Common myeloid progenitor, CD34-positive (primary cell): Measurements from ENCODE around the gene CCDC102A.
"Not testable (repeated sequence)": the region's sequence is repeated elsewhere in the genome, so short reads cannot be mapped to it uniquely, and the experiment has no call there.

Source experiments
- CTCF ChIA-PET: fragments of 350-600 bp; sonication (Branson Sonifier 250); formaldehyde crosslinking; loops from one replicate; lab custom pipeline; 2021; ENCODE audit warnings: antibody characterized with exemption; lab: Charles Lee
- POLR2A ChIA-PET: fragments of 350-600 bp; sonication (Branson Sonifier 250); formaldehyde crosslinking; loops from one replicate; lab custom pipeline; 2021; ENCODE audit warnings: antibody characterized with exemption; lab: Charles Lee
- DNase-seq, 3 donors: peaks; one replicate each; pipeline versions ENCODE4 v3.0.0 to v3.0.0-alpha.2; 2013
- H3K27ac ChIP-seq, 2 experiments: 1 replicate in 1 of 2; 2 replicates in 1 of 2; pipeline ENCODE4 v1.7.0; 2013; ENCODE audit warnings: inconsistent platforms in 2 of 2, low read length in 2 of 2, mild to moderate bottlenecking in 2 of 2, low read depth in 1 of 2, moderate library complexity in 1 of 2; ENCODE audit not compliant: severe bottlenecking in 2 of 2, insufficient read depth in 1 of 2, poor library complexity in 1 of 2
- H3K27me3 ChIP-seq, 5 experiments: replicated peaks in 2 of 5; 1 replicate in 3 of 5; 2 replicates in 2 of 5; pipeline versions ENCODE4 v1.6.1 to v1.7.0; 2013; ENCODE audit warnings: low read length in 4 of 5, mild to moderate bottlenecking in 2 of 5, moderate library complexity in 2 of 5, inconsistent platforms in 1 of 5; ENCODE audit not compliant: insufficient read depth in 5 of 5, control insufficient read depth in 4 of 5
- H3K36me3 ChIP-seq, 4 experiments: 1 replicate in 2 of 4; 2 replicates in 2 of 4; pipeline versions ENCODE4 v1.6.1 to v1.7.0; 2013; ENCODE audit warnings: low read length in 3 of 4, control low read depth in 1 of 4, mild to moderate bottlenecking in 1 of 4; ENCODE audit not compliant: control insufficient read depth in 4 of 4, insufficient read depth in 4 of 4
- H3K4me1 ChIP-seq, 4 experiments: 1 replicate in 3 of 4; 2 replicates in 1 of 4; pipeline versions ENCODE4 v1.6.1 to v1.7.1; 2013; ENCODE audit warnings: low read length in 3 of 4, mild to moderate bottlenecking in 3 of 4, control low read depth in 1 of 4, inconsistent platforms in 1 of 4, moderate library complexity in 1 of 4; ENCODE audit not compliant: control insufficient read depth in 4 of 4, insufficient read depth in 4 of 4; ENCODE audit errors: control extremely low read depth in 1 of 4
- H3K4me3 ChIP-seq, 7 experiments: 1 replicate in 4 of 7; 2 replicates in 3 of 7; pipeline versions ENCODE4 v1.5.1 to v1.7.0; 2013; ENCODE audit warnings: mild to moderate bottlenecking in 7 of 7, low read length in 6 of 7, moderate library complexity in 6 of 7, inconsistent platforms in 2 of 7, low read depth in 2 of 7, control low read depth in 1 of 7; ENCODE audit not compliant: insufficient read depth in 4 of 7, control insufficient read depth in 1 of 7; ENCODE audit errors: extremely low read depth in 1 of 7
- H3K9me3 ChIP-seq, 5 experiments: 1 replicate in 4 of 5; 2 replicates in 1 of 5; pipeline versions ENCODE4 v1.6.1 to v1.7.1; 2013; ENCODE audit warnings: low read length in 4 of 5, mild to moderate bottlenecking in 2 of 5, inconsistent platforms in 1 of 5, low read depth in 1 of 5, moderate library complexity in 1 of 5; ENCODE audit not compliant: control insufficient read depth in 4 of 5, insufficient read depth in 2 of 5; ENCODE audit errors: control extremely low read depth in 1 of 5
- WGBS: methylation state at CpG from one replicate; pipeline ENCODE4 v1.1.5; 2013; ENCODE audit not compliant: insufficient coverage; 5-methylcytosine and 5-hydroxymethylcytosine counted together

CCDC102A gene

GRCh38 chr16:57570301-57571070, 34.1 kb upstream of the CCDC102A start:
- peaks cover 0 to 6% (median 0%) of the 10 kb centered on the region in 4 experiments for H3K4me1 ChIP-seq
- peaks cover 0 to 83% (median 36%) of the 10 kb centered on the region in 4 experiments for H3K36me3 ChIP-seq
- H3K27ac ChIP-seq = no peak overlapping the region
- no peak for DNase-seq
- ChIA-PET POLR2A (no interaction called here), CTCF (interaction anchor here (0.6 to 33.2 kb wide), 2 partner anchors 29 to 80 kb away, joined by 3 to 500 read pairs; no protein-coding TSS in a partner anchor)
- no peaks in the 10 kb centered on the region for H3K9me3 ChIP-seq
- H3K4me3 ChIP-seq = no peak overlapping the region
- H3K27me3 ChIP-seq = no peaks in the 10 kb centered on the region
- WGBS = over 99% methylated on average over 11 of the region's 16 CpGs

- Histone ChIP-seq H3K27me3 (no peaks in the 10 kb centered on the region), H3K4me3 (no peak overlapping the region), H3K4me1 (no peaks in the 10 kb centered on the region), H3K36me3 (peaks cover 0 to 84% (median 39%) of the 10 kb centered on the region in 4 experiments), H3K27ac (no peak overlapping the region), H3K9me3 (no peaks in the 10 kb centered on the region)
- WGBS = 84% methylated on average over 7 of the region's 7 CpGs
- DNase-seq = no peak
- ChIA-PET CTCF (no interaction called here), POLR2A (no interaction called here)
These were observed 33.1 kb upstream of the CCDC102A start for GRCh38 chr16:57569306-57569946.

DNA sequence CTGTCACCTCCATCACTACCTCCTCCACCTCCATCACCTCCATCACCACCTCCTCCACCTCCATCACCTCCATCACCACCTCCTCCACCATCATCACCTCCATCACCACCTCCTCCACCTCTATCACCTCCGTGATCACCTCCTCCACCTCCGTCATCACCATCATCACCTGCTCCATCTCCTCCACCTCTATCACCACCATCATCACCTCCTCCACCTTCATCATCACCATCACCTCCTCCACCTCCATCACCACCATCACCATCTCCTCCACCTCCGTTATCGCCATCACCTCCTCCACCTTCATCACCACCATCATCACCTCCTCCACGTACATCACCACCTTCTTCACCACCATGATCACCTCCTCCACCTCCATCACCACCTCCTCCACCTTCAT, 32.4 kb upstream of the CCDC102A start:
- peaks cover 0 to 83% (median 40%) of the 10 kb centered on the region in 4 experiments for H3K36me3 ChIP-seq
- H3K27me3 ChIP-seq, H3K4me1 ChIP-seq, DNase-seq, H3K4me3 ChIP-seq, H3K9me3 ChIP-seq, H3K27ac ChIP-seq, CTCF ChIA-PET, POLR2A ChIA-PET: not testable (repeated sequence)
- 100% methylated on average over 5 of the region's 5 CpGs for WGBS

GRCh38 chr16:57568173-57568678, 31.9 kb upstream of the CCDC102A start:
- H3K27me3 ChIP-seq = no peaks in the 10 kb centered on the region
- ChIA-PET POLR2A (no interaction called here), CTCF (no interaction called here)
- H3K27ac ChIP-seq = no peak overlapping the region
- H3K4me1 ChIP-seq = no peaks in the 10 kb centered on the region
- no peak for DNase-seq
- peaks cover 0 to 88% (median 41%) of the 10 kb centered on the region in 4 experiments for H3K36me3 ChIP-seq
- WGBS = 94% methylated on average over 5 of the region's 5 CpGs
- no peak overlapping the region for H3K4me3 ChIP-seq
- no peaks in the 10 kb centered on the region for H3K9me3 ChIP-seq

GRCh38 chr16:57567691-57568090, 31.3 kb upstream of the CCDC102A start:
- H3K27ac ChIP-seq = no peak overlapping the region
- no peak overlapping the region for H3K4me3 ChIP-seq
- H3K4me1 ChIP-seq = no peaks in the 10 kb centered on the region
- WGBS = 97% methylated on average over 17 of the region's 18 CpGs
- CTCF ChIA-PET = no interaction called here
- POLR2A ChIA-PET = no interaction called here
- H3K27me3 ChIP-seq = no peaks in the 10 kb centered on the region
- no peaks in the 10 kb centered on the region for H3K9me3 ChIP-seq
- H3K36me3 ChIP-seq = peaks cover 0 to 90% (median 43%) of the 10 kb centered on the region in 4 experiments
- no peak for DNase-seq

- Histone ChIP-seq H3K36me3 (peaks cover 0 to 97% (median 44%) of the 10 kb centered on the region in 4 experiments), H3K27me3 (no peaks in the 10 kb centered on the region), H3K4me3 (no peak overlapping the region), H3K27ac (no peak overlapping the region), H3K9me3 (peaks cover 0 to 3% (median 3%) of the 10 kb centered on the region in 5 experiments), H3K4me1 (no peaks in the 10 kb centered on the region)
- 100% methylated on average over 1 of the region's 3 CpGs for WGBS
- CTCF ChIA-PET = interaction anchor here (1.2 to 5.3 kb wide), 3 partner anchors 10 to 25 kb away, joined by 3 to 28 read pairs (median 3); no protein-coding TSS in a partner anchor
- POLR2A ChIA-PET = no interaction called here
- DNase-seq = no peak
These were observed 30.1 kb upstream of the CCDC102A start for GRCh38 chr16:57566436-57566835.
